Measurements from ENCODE around the gene KLB. TPM values are rescaled to one million over a fixed set of nuclear protein-coding genes. Genes with fewer than 3 reads are reported as not detected.

Gene KLB
- total RNA-seq, 1 donor from 2014 or later = under 0.01 TPM

DNA sequence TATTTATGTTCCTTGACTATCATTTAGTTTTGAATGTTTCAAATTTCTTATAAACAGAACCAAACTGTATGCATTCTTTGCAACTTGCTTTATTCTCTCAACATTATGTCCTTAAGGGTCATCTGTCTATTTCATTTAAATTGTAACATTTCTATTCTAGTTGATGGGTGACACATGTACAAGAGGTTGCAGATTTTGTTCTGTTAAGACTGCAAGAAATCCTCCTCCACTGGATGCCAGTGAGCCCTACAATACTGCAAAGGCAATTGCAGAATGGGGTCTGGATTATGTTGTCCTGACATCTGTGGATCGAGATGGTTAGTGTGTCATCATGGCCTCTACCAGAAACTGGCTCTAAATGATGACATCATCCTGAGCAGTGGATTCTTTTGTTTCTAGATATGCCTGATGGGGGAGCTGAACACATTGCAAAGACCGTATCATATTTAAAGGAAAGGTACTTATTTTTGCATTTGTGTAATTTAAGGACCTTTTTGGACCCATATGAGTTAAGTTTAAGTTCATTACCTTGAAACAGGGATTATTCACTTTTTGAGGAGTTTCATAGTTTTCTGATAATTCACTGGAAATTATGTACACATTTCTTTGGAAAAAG, 58.3 kb downstream of the KLB start:
- peak; percentile 48 to 81 for DNase-seq (ENCODE audit: low read depth in 2 of 2)

DNA sequence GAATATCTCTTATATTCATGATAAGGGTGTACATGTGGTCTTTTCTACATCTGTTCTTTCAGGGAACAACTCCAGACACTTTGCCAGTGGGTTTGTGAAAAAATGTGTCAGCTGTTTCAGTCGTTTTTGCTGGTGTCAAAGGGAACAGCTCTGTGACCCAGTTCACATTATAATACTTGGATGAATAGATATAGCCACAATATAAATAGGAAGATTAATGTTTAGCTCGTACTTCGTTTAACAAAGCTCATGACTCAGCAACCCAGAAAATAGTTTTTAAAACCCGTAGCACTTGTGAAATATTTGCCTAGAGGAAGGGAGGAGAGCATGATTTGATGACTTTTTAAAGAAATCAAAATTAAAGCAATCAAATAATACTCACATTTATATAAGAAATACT, 60.0 kb downstream of the KLB start:
- DNase-seq (ENCODE audit: low read depth in 2 of 2) = no peak

DNA sequence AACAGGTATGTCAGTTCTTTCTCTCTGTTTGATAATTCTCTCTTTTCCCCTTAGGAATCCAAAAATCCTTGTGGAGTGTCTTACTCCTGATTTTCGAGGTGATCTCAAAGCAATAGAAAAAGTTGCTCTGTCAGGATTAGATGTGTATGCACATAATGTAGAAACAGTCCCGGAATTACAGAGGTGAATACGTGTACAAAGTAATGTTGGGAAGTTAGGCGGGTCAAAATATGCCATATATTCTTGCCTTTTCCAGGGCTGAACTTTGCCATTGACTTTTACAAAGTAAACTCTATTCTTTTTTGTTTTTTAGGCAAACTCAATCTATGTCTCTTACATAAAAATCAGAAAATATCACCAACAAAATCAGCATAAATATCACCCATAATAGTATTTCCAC, 60.7 kb downstream of the KLB start:
- DNase-seq (ENCODE audit: low read depth in 2 of 2) = no peak

DNA sequence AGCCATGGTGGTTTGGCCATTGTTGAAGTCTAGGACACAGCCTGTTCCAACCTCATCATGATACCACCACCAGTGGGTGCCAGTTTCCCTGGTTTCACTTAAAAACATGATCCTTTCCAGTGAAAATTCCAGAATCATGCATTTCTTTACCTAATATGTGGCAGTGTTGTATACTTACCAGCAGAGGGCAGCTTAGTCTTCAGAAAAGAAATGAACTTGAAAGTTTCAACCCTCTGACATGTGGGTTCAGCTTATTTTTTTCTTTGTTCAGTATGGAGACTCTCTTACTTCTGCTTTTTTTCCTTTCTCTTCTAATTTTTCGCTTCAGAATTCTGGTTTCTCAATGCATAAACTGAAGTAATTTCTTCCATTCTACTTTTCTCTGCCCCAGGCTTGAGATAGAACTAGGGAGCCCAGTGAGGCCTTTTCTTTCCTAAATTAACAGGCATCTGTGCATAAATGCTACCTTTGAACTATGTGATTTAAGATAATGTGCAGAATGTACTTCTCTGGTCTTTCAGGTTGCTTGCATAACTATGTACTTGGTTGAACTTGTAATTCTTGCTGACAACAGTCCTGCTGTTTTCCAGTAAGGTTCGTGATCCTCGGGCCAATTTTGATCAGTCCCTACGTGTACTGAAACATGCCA, 62.8 kb downstream of the KLB start:
- peak; percentile 83 to 88 for DNase-seq (ENCODE audit: low read depth in 2 of 2)

DNA sequence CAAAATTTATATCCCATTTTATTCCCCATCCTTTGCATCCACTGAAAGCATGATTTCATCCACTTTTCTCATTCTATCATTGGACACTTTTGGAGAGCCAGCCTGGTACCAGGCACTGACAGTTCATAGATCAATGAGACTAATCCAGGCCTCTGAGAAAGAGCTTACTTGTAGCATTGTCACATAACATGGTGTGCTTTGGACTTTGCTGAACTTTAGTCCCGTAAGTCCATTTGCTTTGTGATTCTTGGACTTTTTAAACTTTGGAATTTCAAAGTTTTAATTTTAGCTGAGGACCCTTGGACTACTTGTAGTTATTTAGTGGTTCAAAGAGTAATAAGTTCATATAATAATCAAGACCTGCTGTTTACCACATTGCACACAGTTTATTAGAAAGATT, 63.7 kb downstream of the KLB start:
- no peak for DNase-seq (ENCODE audit: low read depth in 2 of 2)

DNA sequence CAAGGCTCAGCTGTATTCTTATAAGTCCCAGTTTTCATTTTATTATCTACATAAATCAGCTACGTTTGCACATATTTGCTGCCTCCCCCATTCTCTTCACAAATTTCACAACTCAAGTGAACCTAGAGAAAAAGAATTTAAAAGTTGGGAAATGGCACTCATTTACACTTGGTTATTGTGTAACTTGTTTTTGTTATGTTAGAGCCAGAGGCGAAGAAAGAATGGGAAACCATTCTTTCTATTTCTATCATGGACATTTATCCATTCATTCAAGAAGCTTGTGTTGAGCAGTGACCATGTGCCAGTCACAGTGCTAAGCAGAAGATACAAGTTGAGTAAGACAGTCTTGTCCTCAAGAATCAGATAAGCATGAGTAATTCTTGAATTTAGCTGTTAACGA, 65.7 kb downstream of the KLB start:
- DNase-seq (ENCODE audit: low read depth in 2 of 2) = no peak

DNA sequence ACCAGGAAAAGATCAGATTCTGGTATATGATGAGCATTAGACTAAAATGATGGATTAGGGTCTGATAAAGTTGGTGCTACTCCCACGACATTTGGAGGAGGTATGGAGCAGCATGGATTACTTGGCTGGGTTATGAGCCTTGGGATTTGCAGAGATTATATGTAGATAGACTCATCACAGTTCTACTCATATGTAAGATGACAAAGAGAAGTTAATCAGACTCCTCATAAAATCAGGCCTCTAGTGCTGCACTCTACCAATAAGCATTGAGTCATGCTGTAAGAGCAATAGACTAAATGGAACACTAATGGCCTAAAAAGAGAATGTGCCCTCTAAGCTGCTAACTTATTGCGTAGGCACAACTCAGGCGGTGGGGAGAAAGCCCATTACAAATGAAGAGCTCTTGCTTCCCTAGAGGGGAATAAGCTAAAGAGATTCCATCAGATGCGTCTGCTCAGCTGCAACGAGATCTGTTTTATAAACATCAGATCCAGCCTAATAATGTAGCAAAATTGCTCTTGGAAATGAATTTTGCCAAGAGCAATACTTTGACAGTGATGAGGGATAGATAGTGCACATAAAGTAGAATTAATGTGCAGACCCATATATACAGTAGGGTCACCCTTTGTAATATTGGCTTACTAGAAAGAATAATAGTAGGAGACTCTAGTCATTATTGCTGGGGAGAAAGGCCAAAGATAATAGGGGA, 69.6 kb downstream of the KLB start:
- DNase-seq (ENCODE audit: low read depth in 2 of 2) = no peak

DNA sequence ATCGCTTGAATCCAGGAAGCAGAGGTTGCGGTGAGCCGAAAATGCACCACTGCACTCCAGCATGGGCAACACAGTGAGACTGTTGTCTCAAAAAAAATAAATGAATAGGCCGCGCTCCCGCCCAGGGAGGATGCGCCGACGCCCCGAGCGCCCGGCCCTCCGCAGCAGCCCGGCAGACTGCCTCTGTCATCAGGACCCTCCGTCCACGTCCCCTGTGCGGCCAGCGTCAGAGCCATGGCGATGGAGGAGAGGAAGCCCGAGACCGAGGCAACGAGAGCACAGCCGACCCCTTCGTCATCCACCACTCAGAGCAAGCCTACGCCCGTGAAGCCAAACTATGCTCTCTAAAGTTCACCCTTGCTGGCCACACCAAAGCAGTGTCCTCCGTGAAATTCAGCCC, 73.5 kb downstream of the KLB start:
- DNase-seq (ENCODE audit: low read depth in 2 of 2) = no peak

DNA sequence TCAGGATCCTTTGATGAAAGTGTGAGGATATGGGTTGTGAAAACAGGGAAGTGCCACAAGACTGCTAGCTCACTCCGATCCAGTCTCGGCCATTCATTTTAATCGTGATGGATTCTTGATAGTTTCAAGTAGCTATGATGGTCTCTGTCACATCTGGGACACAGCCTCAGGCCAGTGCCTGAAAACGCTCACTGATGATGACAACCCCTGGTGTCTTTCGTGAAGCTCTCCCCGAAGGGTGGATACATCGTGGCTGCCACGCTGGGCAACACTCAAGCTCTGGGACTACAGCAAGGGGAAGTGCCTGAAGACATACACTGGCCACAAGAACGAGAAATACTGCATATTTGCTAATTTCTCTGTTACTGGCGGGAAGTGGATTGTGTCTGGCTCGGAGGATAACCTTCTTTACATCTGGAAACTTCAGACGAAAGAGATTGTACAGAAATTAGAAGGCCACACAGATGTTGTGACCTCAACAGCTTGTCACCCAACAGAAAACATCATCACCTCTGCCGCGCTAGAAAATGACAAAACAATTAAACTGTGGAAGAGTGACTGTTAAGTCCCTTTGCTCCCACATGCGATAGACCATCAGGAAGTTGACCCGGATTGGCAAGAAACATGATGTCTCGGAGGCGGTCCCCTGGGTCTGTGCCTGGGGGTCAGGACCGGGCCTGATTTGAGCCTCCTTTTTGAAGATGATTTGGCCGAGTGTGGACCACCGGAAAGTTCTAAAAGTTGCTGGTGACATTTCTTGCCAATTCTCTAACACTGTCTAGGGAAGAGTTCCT, 74.4 kb downstream of the KLB start:
- DNase-seq (ENCODE audit: low read depth in 2 of 2) = no peak

DNA sequence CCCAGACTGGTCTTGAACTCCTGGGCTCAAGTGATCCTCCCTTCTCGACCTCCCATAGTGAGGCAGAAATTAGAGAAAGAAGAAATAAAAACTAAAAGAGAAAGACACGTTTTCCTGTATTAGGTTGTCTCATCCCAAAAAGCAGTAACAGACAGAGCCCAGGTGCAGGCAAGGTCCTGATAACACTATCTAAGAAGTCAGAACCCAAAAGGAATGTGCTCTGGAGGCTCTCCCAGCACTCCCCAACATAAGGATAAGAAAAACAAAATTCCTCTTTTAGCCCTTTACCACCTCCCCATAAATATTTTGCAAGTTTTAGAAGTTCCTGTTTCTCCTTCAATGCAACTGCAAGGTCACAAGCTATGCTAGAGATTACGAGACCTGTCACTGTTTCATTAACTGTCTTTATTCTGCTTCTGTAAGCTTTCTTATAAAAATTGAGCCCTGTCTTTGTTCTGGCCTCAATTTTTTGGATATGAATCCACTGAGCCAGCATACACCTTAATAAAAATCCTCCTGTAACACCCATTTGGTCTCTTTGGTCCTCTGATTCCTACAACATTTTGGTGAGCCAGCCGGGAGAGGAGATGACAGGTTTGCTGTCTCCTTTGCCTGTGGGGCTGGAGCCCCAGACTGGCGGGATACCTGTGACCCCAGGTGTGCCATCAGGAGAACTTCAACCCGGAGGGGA, 78.0 kb downstream of the KLB start:
- DNase-seq (ENCODE audit: low read depth in 2 of 2) = no peak

DNA sequence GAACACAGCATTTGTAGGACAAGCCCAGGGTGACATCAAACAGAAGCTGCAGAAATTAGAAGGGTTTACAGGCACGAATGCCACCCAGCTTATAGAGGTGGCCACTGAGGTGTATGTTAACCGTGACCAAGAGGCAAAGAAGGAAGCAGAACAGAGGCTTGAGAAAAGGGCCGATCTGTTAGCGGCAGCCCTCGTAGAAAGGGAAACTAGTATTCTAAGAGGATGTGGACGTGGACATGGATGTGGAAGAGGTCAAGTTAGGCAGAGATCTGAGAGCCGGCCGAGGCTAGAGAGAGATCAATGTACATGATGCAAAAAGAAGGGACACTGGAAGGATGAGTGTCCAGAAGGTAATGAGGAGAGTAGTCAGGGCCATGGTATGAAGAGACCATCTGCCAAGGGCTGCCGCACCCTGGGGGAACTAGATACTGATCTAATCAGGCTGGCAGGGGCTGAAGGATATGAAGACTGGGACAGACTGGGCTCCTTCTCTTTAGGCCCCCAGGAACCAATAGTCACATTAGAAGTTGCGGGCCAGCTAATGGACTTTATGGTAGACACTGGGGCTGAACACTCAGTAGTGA, 79.6 kb downstream of the KLB start:
- no peak for DNase-seq (ENCODE audit: low read depth in 2 of 2)

DNA sequence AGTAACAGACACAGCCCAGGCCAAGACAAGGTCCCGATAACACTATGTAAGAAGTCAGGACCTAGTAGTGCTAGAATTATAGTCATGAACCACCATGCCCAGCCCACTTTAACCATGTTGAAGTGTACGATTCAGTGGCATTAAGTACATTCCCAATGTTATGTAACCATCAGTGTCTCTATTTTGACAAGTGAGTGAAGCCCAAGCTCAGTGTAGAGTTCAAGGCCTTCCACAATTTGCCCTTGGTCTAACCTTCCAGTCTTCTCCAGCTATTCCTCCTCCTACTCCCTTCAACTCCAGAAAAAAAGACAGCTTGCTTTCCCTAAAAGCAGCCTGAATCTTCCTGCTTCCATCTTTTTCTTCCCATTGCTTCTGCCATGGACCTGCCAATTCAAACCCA, 83.6 kb downstream of the KLB start:
- no peak for DNase-seq (ENCODE audit: low read depth in 2 of 2)

DNA sequence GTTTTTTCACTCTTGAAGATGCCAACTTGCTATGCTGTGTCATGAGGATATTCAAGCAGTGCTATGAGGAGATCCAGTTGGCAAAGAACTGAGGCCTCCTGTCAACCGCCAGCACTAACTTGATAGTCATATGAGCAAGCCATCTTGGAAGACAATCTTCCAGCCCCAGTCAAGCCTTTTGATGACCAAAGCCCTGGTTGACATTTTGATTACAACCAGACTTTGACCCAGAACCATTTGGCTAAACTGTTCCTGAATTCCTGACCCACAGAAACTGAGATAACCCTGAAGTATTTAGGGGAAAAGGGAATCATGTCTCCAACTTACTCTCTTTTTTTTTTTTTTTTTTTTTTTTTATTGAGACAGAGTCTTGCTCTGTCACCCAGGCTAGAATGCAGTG, 87.6 kb downstream of the KLB start:
- no peak for DNase-seq (ENCODE audit: low read depth in 2 of 2)

DNA sequence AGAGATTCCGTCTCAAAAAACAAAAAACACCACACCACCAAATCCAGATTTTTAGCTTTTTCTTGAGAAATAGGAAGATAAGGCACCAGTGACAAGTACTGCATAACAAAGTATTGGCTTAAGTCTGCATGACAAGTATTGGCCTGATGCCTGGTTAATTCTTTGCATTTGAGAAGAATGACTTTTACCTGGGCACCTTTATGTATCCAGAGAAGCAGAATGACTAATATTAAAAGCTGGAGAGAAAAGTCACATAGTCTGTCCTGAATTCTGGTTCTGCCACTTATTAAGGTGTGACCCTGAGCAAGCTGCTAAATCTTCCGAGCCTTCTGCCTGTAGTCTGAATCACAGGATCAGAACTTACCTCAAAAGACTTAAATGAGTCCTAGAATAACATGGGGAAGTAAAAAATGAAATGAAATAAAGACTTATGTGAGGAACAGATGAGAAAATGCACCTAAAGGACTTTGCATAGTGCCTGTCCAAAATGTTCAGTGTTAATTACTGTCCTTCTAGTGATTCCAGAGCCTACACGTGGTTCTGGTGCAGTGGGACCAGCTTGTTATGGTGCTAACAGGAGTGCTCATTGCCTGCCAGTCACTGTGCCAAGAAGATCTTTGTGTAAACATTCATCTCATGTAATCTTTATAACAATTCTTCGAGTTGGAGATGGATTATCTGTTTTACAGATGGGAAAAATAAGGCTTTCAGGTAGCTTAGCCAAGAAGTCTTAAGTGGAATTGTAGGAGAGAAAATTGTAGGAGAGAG, 88.9 kb downstream of the KLB start:
- no peak for DNase-seq (ENCODE audit: low read depth in 2 of 2)

DNA sequence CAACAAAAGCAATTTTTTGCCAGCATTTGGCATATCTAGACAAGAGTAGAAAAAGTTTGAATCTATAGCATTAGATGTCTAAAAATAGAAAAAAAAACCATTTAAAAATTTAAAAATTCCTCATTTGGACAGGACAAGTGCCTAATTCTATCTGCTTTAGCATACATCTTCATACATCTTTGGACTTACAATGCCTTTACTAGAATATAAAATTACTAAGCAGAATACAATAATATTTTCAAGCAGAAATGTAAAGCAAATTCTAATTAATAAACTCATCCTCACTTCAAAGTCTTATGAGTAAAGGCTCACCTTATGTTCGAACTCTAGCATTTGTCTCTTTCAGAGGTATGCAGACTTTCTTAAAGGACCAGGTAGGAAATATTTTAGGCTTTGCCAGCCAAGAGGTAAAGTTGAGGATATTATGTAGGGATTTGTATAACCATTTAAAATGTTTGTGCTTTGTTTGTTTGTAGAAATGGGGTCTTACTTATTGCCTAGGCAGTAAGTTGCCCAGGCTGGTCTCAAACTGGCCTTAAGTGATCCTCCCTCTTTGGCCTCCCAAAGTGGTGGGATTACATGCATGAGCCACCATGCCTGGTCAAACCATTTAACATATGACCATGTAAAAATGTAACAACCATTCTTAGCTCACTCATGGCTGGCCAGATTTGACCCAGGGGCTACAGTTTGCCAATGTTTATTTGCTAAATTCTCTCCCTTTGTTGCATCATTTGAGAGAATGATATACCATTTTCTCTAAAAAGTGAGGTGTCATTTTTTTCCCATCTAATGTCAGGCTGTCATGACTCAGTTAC, 91.4 kb downstream of the KLB start:
- no peak for DNase-seq (ENCODE audit: low read depth in 2 of 2)

DNA sequence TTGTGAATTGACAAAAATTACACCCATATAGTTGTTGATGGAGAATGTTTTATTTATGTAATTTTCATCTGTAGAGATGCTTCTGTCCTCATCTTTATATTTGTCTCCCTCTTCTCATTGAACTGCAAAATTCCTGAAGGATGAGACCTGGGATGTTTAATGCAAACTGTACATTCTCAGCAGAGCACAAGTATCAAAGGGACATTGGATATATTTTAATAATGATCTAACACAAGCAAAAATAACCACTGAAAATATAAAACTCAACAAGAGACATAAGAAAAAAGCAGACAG, 91.9 kb downstream of the KLB start:
- no peak for DNase-seq (ENCODE audit: low read depth in 2 of 2)
